Calu3 (cell line): ENCODE measurements around the gene RGS13. TPM values are rescaled to one million over a fixed set of nuclear protein-coding genes. Genes with fewer than 3 reads are reported as not detected.
"Not testable (repeated sequence)": the region's sequence is repeated elsewhere in the genome, so short reads cannot be mapped to it uniquely, and the experiment has no call there.

ENCODE experiments used
- BruUV-seq: library from RNA; stranded (reverse); fragments of 400-500 nt; replicated peaks from 2 replicates; lab custom pipeline; 2021; lab: Mats Ljungman, UMichigan
- CTCF ChIA-PET: fragments of 300-600 bp; sonication (Branson Sonifier 250); formaldehyde crosslinking; loops from one replicate; lab custom pipeline; 2022; ENCODE audit warnings: antibody characterized with exemption; lab: Charles Lee
- DNase-seq: peaks from one replicate; pipeline ENCODE4 v3.0.0; 2022
- H3K27ac Mint-ChIP-seq: one replicate; pipeline ENCODE4 v1.8.0; 2022; ENCODE audit warnings: mixed read lengths; ENCODE audit not compliant: unreplicated experiment
- H3K27me3 Mint-ChIP-seq: one replicate; pipeline ENCODE4 v1.8.0; 2022; ENCODE audit warnings: mixed read lengths; ENCODE audit not compliant: unreplicated experiment
- H3K36me3 Mint-ChIP-seq: one replicate; pipeline ENCODE4 v1.8.0; 2022; ENCODE audit warnings: mild to moderate bottlenecking, moderate library complexity, mixed read lengths; ENCODE audit not compliant: insufficient read depth, unreplicated experiment
- H3K4me1 Mint-ChIP-seq: one replicate; pipeline ENCODE4 v1.8.0; 2022; ENCODE audit warnings: mild to moderate bottlenecking, low read depth, mixed read lengths; ENCODE audit not compliant: unreplicated experiment
- H3K4me3 Mint-ChIP-seq: one replicate; pipeline ENCODE4 v1.8.0; 2022; ENCODE audit warnings: mild to moderate bottlenecking, low read depth, moderate library complexity, mixed read lengths; ENCODE audit not compliant: unreplicated experiment
- H3K9me3 Mint-ChIP-seq: one replicate; pipeline ENCODE4 v1.8.0; 2022; ENCODE audit warnings: low read depth, mixed read lengths; ENCODE audit not compliant: unreplicated experiment
- CTCF ChIP-seq: fragments of 200-600 bp; IDR thresholded peaks from one replicate; pipeline ENCODE4 v1.8.0; 2022; ENCODE audit warnings: antibody characterized with exemption; ENCODE audit not compliant: unreplicated experiment
- intact Hi-C: fragments of 100-400 bp; cut with micrococcal nuclease; formaldehyde crosslinking; loops from one replicate; pipeline ENCODE4 v1.10.0; 2022; ENCODE audit not compliant: unreplicated experiment
- total RNA-seq: library from RNA; stranded (reverse); gene quantifications from 2 replicates; pipeline ENCODE4 v1.2.3, GENCODE V29; 2022

RGS13 gene
- total RNA-seq, 1 experiment from 2014 or later = not detected

DNA sequence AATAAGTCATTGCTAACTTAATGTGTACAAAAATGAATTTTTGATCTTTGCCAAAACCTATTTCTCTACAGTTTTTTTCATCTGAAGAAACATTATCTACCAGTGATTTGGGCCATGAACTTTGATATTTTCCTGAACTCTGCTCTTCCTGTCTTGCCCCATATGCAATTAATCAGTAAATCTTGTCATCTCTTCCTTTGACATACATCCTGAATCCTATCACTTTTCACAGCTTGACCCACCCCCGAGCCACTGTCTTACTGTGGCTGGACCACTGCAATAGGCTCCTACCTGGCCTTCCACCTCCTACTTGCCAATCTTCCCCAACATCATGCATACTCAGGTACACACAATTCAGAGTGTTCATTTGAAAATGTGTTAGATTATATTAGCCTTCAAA is 46.4 kb downstream of the RGS13 start:
- H3K36me3 Mint-ChIP-seq = no peaks in the 10 kb centered on the region
- H3K27me3 Mint-ChIP-seq = no peaks in the 10 kb centered on the region
- peaks cover 8% of the 10 kb centered on the region for H3K4me1 Mint-ChIP-seq
- intact Hi-C loops = no loop called here
- no peak for TF ChIP-seq CTCF
- CTCF ChIA-PET = no interaction called here
- no peak overlapping the region for H3K4me3 Mint-ChIP-seq
- H3K9me3 Mint-ChIP-seq = peaks cover 6% of the 10 kb centered on the region
- H3K27ac Mint-ChIP-seq = no peak overlapping the region
- no TSS peak for BruUV-seq
- no peak for DNase-seq

DNA sequence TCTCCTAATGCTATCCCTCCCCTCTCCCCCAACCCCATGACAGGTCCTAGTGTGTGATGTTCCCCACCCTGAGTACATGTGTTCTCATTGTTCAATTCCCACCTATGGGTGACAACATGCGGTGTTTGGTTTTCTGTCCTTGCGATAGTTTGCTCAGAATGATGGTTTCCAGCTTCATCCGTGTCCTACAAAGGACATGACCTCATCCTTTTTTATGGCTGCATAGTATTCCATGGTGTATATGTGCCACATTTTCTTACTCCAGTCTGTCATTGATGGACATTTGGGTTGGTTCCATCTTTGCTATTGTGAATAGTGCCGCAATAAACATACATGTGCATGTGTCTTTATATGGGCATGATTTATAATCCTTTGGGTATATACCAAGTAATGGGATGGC is 47.1 kb downstream of the RGS13 start:
- H3K27ac Mint-ChIP-seq, H3K4me3 Mint-ChIP-seq, H3K4me1 Mint-ChIP-seq, CTCF ChIA-PET, H3K27me3 Mint-ChIP-seq, intact Hi-C loops, H3K36me3 Mint-ChIP-seq, DNase-seq, BruUV-seq: not testable (repeated sequence)
- peaks cover 11% of the 10 kb centered on the region for H3K9me3 Mint-ChIP-seq

DNA sequence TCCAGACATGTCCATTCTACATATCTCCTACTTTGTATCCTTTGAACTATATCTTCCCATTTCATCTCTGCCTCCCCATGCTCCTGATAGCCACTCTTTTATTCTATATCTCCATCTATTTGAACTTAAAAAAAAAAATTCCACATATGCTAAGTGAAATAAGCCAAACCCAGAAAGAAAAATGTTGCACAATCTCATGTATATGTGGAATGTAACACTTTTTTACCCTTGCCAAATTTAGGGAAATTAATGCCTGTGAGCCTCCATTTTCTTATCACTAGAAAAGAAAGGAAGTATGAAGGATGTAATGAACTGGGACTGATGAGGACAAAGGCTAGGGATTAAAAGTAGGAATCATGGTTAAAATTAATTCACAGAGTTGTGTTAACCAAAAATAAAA is 53.5 kb downstream of the RGS13 start:
- BruUV-seq = no TSS peak
- DNase-seq = no peak
- TF ChIP-seq CTCF = no peak
- Mint-ChIP-seq H3K9me3 (peaks cover 17% of the 10 kb centered on the region), H3K27ac (no peak overlapping the region), H3K4me1 (no peaks in the 10 kb centered on the region), H3K4me3 (no peak overlapping the region), H3K36me3 (no peaks in the 10 kb centered on the region), H3K27me3 (no peaks in the 10 kb centered on the region)
- intact Hi-C loops = no loop called here
- CTCF ChIA-PET = no interaction called here

DNA sequence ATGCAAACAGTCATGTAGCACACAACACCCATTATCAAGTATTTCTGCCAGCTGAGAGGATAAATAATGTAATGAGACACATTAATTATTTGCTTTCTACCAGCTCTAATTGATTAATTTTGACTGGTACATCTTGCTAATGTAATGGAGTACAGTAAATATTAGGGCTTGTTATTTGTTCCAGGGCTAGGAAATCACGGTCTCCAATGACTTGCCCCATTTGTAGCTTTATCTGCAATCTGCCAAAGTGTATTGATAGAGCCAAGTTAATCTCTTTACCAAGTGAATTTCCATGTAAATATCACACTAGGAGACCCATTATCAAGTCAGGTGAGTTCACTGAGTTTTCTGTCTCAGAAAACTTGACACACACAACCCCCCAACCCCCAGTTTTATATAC is 55.1 kb downstream of the RGS13 start:
- no peak for DNase-seq
- no peak overlapping the region for H3K27ac Mint-ChIP-seq
- intact Hi-C loops = no loop called here
- TF ChIP-seq CTCF = no peak
- no peak overlapping the region for H3K4me3 Mint-ChIP-seq
- no peaks in the 10 kb centered on the region for H3K27me3 Mint-ChIP-seq
- H3K4me1 Mint-ChIP-seq = no peaks in the 10 kb centered on the region
- H3K36me3 Mint-ChIP-seq = no peaks in the 10 kb centered on the region
- CTCF ChIA-PET = no interaction called here
- H3K9me3 Mint-ChIP-seq = peaks cover 13% of the 10 kb centered on the region
- BruUV-seq = no TSS peak

- Mint-ChIP-seq H3K36me3 (no peaks in the 10 kb centered on the region), H3K27me3 (no peaks in the 10 kb centered on the region), H3K4me1 (peaks cover 14% of the 10 kb centered on the region), H3K4me3 (no peak overlapping the region), H3K27ac (no peak overlapping the region), H3K9me3 (peaks cover 3% of the 10 kb centered on the region)
- DNase-seq = no peak
- CTCF ChIA-PET = no interaction called here
- no peak for TF ChIP-seq CTCF
- intact Hi-C loops = no loop called here
- BruUV-seq = no TSS peak
These were observed 60.1 kb downstream of the RGS13 start for GRCh38 chr1:192696082-192696481.
